Measurements from ENCODE around the gene ZBED5.

DNA sequence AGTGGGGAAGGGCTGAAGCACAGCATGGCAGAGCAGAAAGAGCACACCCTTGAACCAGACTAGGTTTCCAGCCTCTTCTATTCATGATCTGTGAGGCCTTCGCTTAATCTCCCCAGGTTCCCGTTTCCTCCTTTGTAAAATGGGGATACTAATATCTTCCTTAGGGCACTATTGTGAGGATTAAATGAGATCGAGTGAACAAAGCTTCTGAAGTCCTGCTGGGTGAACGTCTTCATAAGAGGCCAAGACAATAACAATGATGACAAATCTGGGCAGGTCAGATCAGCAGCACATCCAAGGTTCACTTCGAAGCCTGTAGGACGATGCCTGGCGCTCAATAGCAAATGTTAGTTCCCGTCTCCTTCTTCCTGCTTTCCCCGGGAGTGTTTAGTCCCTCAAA, 38.6 kb upstream of the ZBED5 start:
- TF ChIP-seq POLR2AphosphoS5 (IDR thresholded peaks at IDR 0.05; ENCODE audit: borderline replicate concordance, low read depth, low read length) (no peak), EZH2 (IDR thresholded peaks at IDR 0.05) (no peak)

All from SK-N-MC (cell line).